CD14-positive monocyte (primary cell): Measurements from ENCODE around the gene NFAM1. TPM values are rescaled to one million over a fixed set of nuclear protein-coding genes. Genes with fewer than 3 reads are reported as not detected.

Experiments
- DNase-seq, 3 donors: peaks; one replicate each; pipeline ENCODE4 v3.0.0-alpha.2; 2011 to 2022
- H2AFZ ChIP-seq: 2 replicates; pipeline ENCODE4 v1.6.0; 2012; ENCODE audit warnings: mild to moderate bottlenecking, low read depth, low read length, inconsistent platforms; ENCODE audit not compliant: insufficient read depth, poor library complexity, severe bottlenecking
- H3K27ac ChIP-seq, 2 donors: 1 replicate in 1 of 2; 2 replicates in 1 of 2; pipeline ENCODE4 v1.5.1; 2012 to 2013; ENCODE audit warnings: low read length in 2 of 2, control low read depth in 1 of 2, inconsistent platforms in 1 of 2, low read depth in 1 of 2, mild to moderate bottlenecking in 1 of 2
- H3K27me3 ChIP-seq, 2 donors: one replicate each; pipeline versions ENCODE4 v1.6.0 to v1.6.1; 2011 to 2013; ENCODE audit warnings: low read length in 2 of 2; ENCODE audit not compliant: control insufficient read depth in 2 of 2, insufficient read depth in 2 of 2
- H3K36me3 ChIP-seq, 2 donors: replicated peaks in 1 of 2; 1 replicate in 1 of 2; 2 replicates in 1 of 2; pipeline versions ENCODE4 v1.5.1 to v1.6.1; 2012 to 2013; ENCODE audit warnings: low read length in 2 of 2, control low read depth in 1 of 2, inconsistent platforms in 1 of 2, mild to moderate bottlenecking in 1 of 2; ENCODE audit not compliant: insufficient read depth in 2 of 2, control insufficient read depth in 1 of 2
- H3K4me1 ChIP-seq, 2 donors: 1 replicate in 1 of 2; 2 replicates in 1 of 2; pipeline versions ENCODE4 v1.5.1 to v1.6.1; 2012 to 2013; ENCODE audit warnings: low read length in 2 of 2, control low read depth in 1 of 2, inconsistent platforms in 1 of 2, mild to moderate bottlenecking in 1 of 2, moderate library complexity in 1 of 2; ENCODE audit not compliant: insufficient read depth in 2 of 2, control insufficient read depth in 1 of 2
- H3K4me2 ChIP-seq: replicated peaks from 2 replicates; pipeline ENCODE3; 2012; ENCODE audit warnings: low read length, moderate library complexity, mild to moderate bottlenecking; ENCODE audit not compliant: poor library complexity, severe bottlenecking; ENCODE audit errors: extremely low read depth
- H3K4me3 ChIP-seq, 3 experiments: fragments of 200-600 bp in 1 of 3; sonication (generic) in 1 of 3; replicated peaks in 1 of 3; 1 replicate in 2 of 3; 2 replicates in 1 of 3; pipeline ENCODE4 v1.5.1; 2011 to 2013; ENCODE audit warnings: low read length in 3 of 3, mild to moderate bottlenecking in 3 of 3, control low read depth in 2 of 3, low read depth in 2 of 3, inconsistent platforms in 1 of 3, moderate library complexity in 1 of 3
- H3K79me2 ChIP-seq: 2 replicates; pipeline ENCODE4 v1.6.0; 2012; ENCODE audit warnings: mild to moderate bottlenecking, control low read depth, inconsistent platforms, low read length, moderate library complexity; ENCODE audit not compliant: insufficient read depth
- H3K9ac ChIP-seq: 2 replicates; pipeline ENCODE4 v1.6.0; 2017; ENCODE audit warnings: low read length, mild to moderate bottlenecking; ENCODE audit not compliant: insufficient read depth, poor library complexity, severe bottlenecking
- H3K9me3 ChIP-seq, 2 donors: replicated peaks in 1 of 2; 1 replicate in 1 of 2; 2 replicates in 1 of 2; pipeline versions ENCODE4 v1.5.1 to v1.6.1; 2012 to 2013; ENCODE audit warnings: low read length in 2 of 2, control low read depth in 1 of 2; ENCODE audit not compliant: control insufficient read depth in 1 of 2, insufficient read depth in 1 of 2
- H4K20me1 ChIP-seq: 2 replicates; pipeline ENCODE4 v1.6.0; 2012; ENCODE audit warnings: mild to moderate bottlenecking, low read length, control low read depth, moderate library complexity; ENCODE audit not compliant: insufficient read depth
- H3K27ac Mint-ChIP-seq, 7 donors: one replicate each; pipeline ENCODE4 v1.8.0; 2020; ENCODE audit warnings: mild to moderate bottlenecking in 7 of 7, mixed read lengths in 7 of 7, moderate library complexity in 6 of 7, inconsistent platforms in 2 of 7
- H3K27me3 Mint-ChIP-seq, 3 donors: one replicate each; pipeline ENCODE4 v1.8.0; 2021 to 2022; ENCODE audit warnings: low read depth in 3 of 3, mild to moderate bottlenecking in 3 of 3, mixed read lengths in 3 of 3, moderate library complexity in 3 of 3, inconsistent platforms in 1 of 3
- H3K36me3 Mint-ChIP-seq, 2 donors: one replicate each; pipeline ENCODE4 v1.8.0; 2020; ENCODE audit warnings: mixed read lengths in 2 of 2, inconsistent platforms in 1 of 2, mild to moderate bottlenecking in 1 of 2
- H3K4me1 Mint-ChIP-seq: one replicate; pipeline ENCODE4 v1.8.0; 2020; ENCODE audit warnings: mild to moderate bottlenecking, mixed read lengths
- H3K4me3 Mint-ChIP-seq, 2 donors: one replicate each; pipeline ENCODE4 v1.8.0; 2020; ENCODE audit warnings: mild to moderate bottlenecking in 2 of 2, mixed read lengths in 2 of 2, moderate library complexity in 1 of 2
- H3K9me3 Mint-ChIP-seq, 7 donors: one replicate each; pipeline ENCODE4 v1.8.0; 2020 to 2022; ENCODE audit warnings: mixed read lengths in 7 of 7, mild to moderate bottlenecking in 6 of 7, moderate library complexity in 6 of 7, inconsistent platforms in 2 of 7
- CTCF ChIP-seq: fragments of 200-600 bp; IDR thresholded peaks from one replicate; pipeline ENCODE4 v1.8.0; 2022; ENCODE audit warnings: antibody characterized with exemption, mild to moderate bottlenecking
- WGBS: methylation state at CpG from one replicate; pipeline ENCODE4 v1.1.5; 2013; ENCODE audit warnings: missing lambda C conversion rate; ENCODE audit not compliant: insufficient coverage; 5-methylcytosine and 5-hydroxymethylcytosine counted together
- intact Hi-C, 2 donors: fragments of 100-400 bp; cut with micrococcal nuclease; formaldehyde crosslinking; loops; one replicate each; pipeline versions ENCODE4 v1.15.0 to v1.15.1; 2023
- polyA plus RNA-seq, 3 donors: library from polyadenylated mRNA; depleted of rRNA in 1 of 3; unstranded in 2 of 3; stranded (reverse) in 1 of 3; fragments of 300-500 nt in 2 of 3; fragments of >200 nt in 1 of 3; fragmentation: Illumina TruSeq in 2 of 3; gene quantifications; 1 replicate in 2 of 3; 2 replicates in 1 of 3; pipeline ENCODE4 v1.2.3, GENCODE V29; 2012 to 2021

The NFAM1 gene
- polyA plus RNA-seq, 3 donors, result 36.0 to 71.0 (median 69.7) TPM

GRCh38 chr22:42439021-42439567 is 6.9 kb upstream of the NFAM1 start:
- WGBS, result 88% methylated on average over 7 of the region's 13 CpGs
- H3K27me3 Mint-ChIP-seq, result peaks cover 1 to 11% (median 3%) of the 10 kb centered on the region in 3 donors
- TF ChIP-seq CTCF, result no peak
- peak overlapping the region; percentile 60 for H3K9ac ChIP-seq
- no peaks in the 10 kb centered on the region for H3K9me3 ChIP-seq
- no peak for DNase-seq
- H3K4me2 ChIP-seq, result peak overlapping the region; percentile 64
- peak overlapping the region; percentile 62 to 84 for H3K4me3 Mint-ChIP-seq
- peaks cover 27% of the 10 kb centered on the region for H3K79me2 ChIP-seq
- intact Hi-C loops, result loop anchor here (2.0 to 10.0 kb wide), 5 partner anchors 42 to 347 kb away; partner anchors contain the start of genes TCF20 (in 2 of the 2) and NDUFA6 (in 1 of the 2)
- peaks cover 82 to 86% of the 10 kb centered on the region in 2 donors for H3K4me1 ChIP-seq
- no peak overlapping the region for H2AFZ ChIP-seq
- H3K27ac ChIP-seq, result peak overlapping the region; percentile 88 to 91
- H3K27me3 ChIP-seq, result no peaks in the 10 kb centered on the region
- no peaks in the 10 kb centered on the region for H3K9me3 Mint-ChIP-seq
- H3K4me3 ChIP-seq, result peak overlapping the region in 1 of 3 experiments; percentile 56
- H3K36me3 ChIP-seq, result no peaks in the 10 kb centered on the region
- H3K4me1 Mint-ChIP-seq, result peaks cover 78% of the 10 kb centered on the region
- peak overlapping the region; percentile 95 to 99 (median 97) for H3K27ac Mint-ChIP-seq
- H4K20me1 ChIP-seq, result no peaks in the 10 kb centered on the region
- no peaks in the 10 kb centered on the region for H3K36me3 Mint-ChIP-seq

GRCh38 chr22:42438293-42438650 is 6.1 kb upstream of the NFAM1 start:
- no peaks in the 10 kb centered on the region for H3K27me3 ChIP-seq
- H3K27me3 Mint-ChIP-seq, result peaks cover 1 to 13% (median 3%) of the 10 kb centered on the region in 3 donors
- H3K4me1 ChIP-seq, result peaks cover 82 to 87% of the 10 kb centered on the region in 2 donors
- no peak for TF ChIP-seq CTCF
- peak overlapping the region in 4 of 7 donors; percentile 49 to 97 (median 88) for H3K27ac Mint-ChIP-seq
- peak overlapping the region; percentile 96 for H3K4me2 ChIP-seq
- H3K36me3 ChIP-seq, result no peaks in the 10 kb centered on the region
- peak overlapping the region; percentile 22 to 82 for H3K27ac ChIP-seq
- H3K79me2 ChIP-seq, result peaks cover 34% of the 10 kb centered on the region
- H3K9me3 ChIP-seq, result no peaks in the 10 kb centered on the region
- DNase-seq, result no peak
- H3K36me3 Mint-ChIP-seq, result peaks cover 0 to 2% of the 10 kb centered on the region in 2 donors
- peak overlapping the region in 1 of 3 experiments; percentile 79 for H3K4me3 ChIP-seq
- H3K9me3 Mint-ChIP-seq, result no peaks in the 10 kb centered on the region
- H2AFZ ChIP-seq, result peak overlapping the region; percentile 82
- H3K4me3 Mint-ChIP-seq, result peak overlapping the region; percentile 74 to 88
- 10% methylated on average over 4 of the region's 12 CpGs for WGBS
- intact Hi-C loops, result loop anchor here (2.0 to 10.0 kb wide), 5 partner anchors 41 to 346 kb away; partner anchors contain the start of genes TCF20 (in 2 of the 2) and NDUFA6 (in 1 of the 2)
- no peaks in the 10 kb centered on the region for H4K20me1 ChIP-seq
- peak overlapping the region; percentile 63 for H3K9ac ChIP-seq
- peaks cover 78% of the 10 kb centered on the region for H3K4me1 Mint-ChIP-seq
